Natural killer cell (primary cell): ENCODE results near the gene GRIN1. TPM values are rescaled to one million over a fixed set of nuclear protein-coding genes. Genes with fewer than 3 reads are reported as not detected.

ENCODE experiments used
- ATAC-seq, 3 donors: fragments of 150-1000 bp in 2 of 3; fragments of 200-7000 bp in 1 of 3; cut with Tn5 transposase; 1 replicate in 1 of 3; 2 replicates in 2 of 3; pipeline ENCODE4 v1.10.0; 2021; ENCODE audit warnings: mild to moderate bottlenecking in 2 of 3, moderate library complexity in 2 of 3
- DNase-seq, 2 donors: peaks; one replicate each; pipeline versions ENCODE4 v3.0.0 to v3.0.0-alpha.2; 2013 to 2021; ENCODE audit warnings: mixed read lengths in 1 of 2
- H3K27ac ChIP-seq: one replicate; pipeline ENCODE4 v1.5.1; 2013; ENCODE audit warnings: mild to moderate bottlenecking, low read length
- H3K27me3 ChIP-seq: one replicate; pipeline ENCODE4 v1.6.1; 2013; ENCODE audit warnings: low read length; ENCODE audit not compliant: control insufficient read depth, insufficient read depth
- H3K36me3 ChIP-seq: one replicate; pipeline ENCODE4 v1.6.1; 2013; ENCODE audit warnings: low read length; ENCODE audit not compliant: control insufficient read depth, insufficient read depth
- H3K4me1 ChIP-seq: one replicate; pipeline ENCODE4 v1.6.1; 2013; ENCODE audit warnings: low read length; ENCODE audit not compliant: control insufficient read depth, insufficient read depth
- H3K4me3 ChIP-seq: one replicate; pipeline ENCODE4 v1.5.1; 2013; ENCODE audit warnings: low read length
- H3K9me3 ChIP-seq: one replicate; pipeline ENCODE4 v1.6.1; 2013; ENCODE audit warnings: low read length; ENCODE audit not compliant: control insufficient read depth, insufficient read depth
- H3K27ac Mint-ChIP-seq, 2 donors: one replicate each; pipeline ENCODE4 v1.8.0; 2022; ENCODE audit warnings: mild to moderate bottlenecking in 2 of 2, mixed read lengths in 2 of 2, moderate library complexity in 1 of 2
- H3K27me3 Mint-ChIP-seq, 2 donors: one replicate each; pipeline ENCODE4 v1.8.0; 2022; ENCODE audit warnings: low read depth in 2 of 2, mixed read lengths in 2 of 2
- H3K36me3 Mint-ChIP-seq: one replicate; pipeline ENCODE4 v1.8.0; 2022; ENCODE audit warnings: mixed read lengths
- H3K4me1 Mint-ChIP-seq, 2 donors: one replicate each; pipeline ENCODE4 v1.8.0; 2022; ENCODE audit warnings: mixed read lengths in 2 of 2
- H3K4me3 Mint-ChIP-seq: one replicate; pipeline ENCODE4 v1.8.0; 2022; ENCODE audit warnings: mild to moderate bottlenecking, moderate library complexity, mixed read lengths
- H3K9me3 Mint-ChIP-seq, 2 donors: one replicate each; pipeline ENCODE4 v1.8.0; 2022; ENCODE audit warnings: mixed read lengths in 2 of 2
- CTCF ChIP-seq: fragments of 200-600 bp; IDR thresholded peaks from one replicate; pipeline ENCODE4 v1.8.0; 2022; ENCODE audit warnings: antibody characterized with exemption
- WGBS: methylation state at CpG from one replicate; pipeline ENCODE4 v1.1.7; 2013; ENCODE audit warnings: missing lambda C conversion rate; ENCODE audit not compliant: insufficient coverage; 5-methylcytosine and 5-hydroxymethylcytosine counted together
- intact Hi-C: fragments of 100-400 bp; cut with micrococcal nuclease; formaldehyde crosslinking; loops from one replicate; pipeline ENCODE4 v1.14.2; 2022
- total RNA-seq, 4 donors: library from RNA; stranded (reverse); fragments of 120-200 nt in 1 of 4; gene quantifications; one replicate each; pipeline versions ENCODE4 v1.2.3 to v1.2.4, GENCODE V29; 2013 to 2022

The GRIN1 gene
- total RNA-seq, 3 donors from 2014 or later (not counting 1 experiment from before 2014, with no cell fraction given) = not detected

- H3K36me3 ChIP-seq = peaks cover 44% of the 10 kb centered on the region
Measured at GRCh38 chr9:137178201-137178938, 39.4 kb downstream of the GRIN1 start.

GRCh38 chr9:137178939-137179630 lies 40.1 kb downstream of the GRIN1 start:
- 94% methylated on average over 19 of the region's 19 CpGs for WGBS
- no peak for TF ChIP-seq CTCF
- Histone ChIP-seq H3K4me1 (peaks cover 4% of the 10 kb centered on the region), H3K9me3 (no peaks in the 10 kb centered on the region), H3K36me3 (peaks cover 51% of the 10 kb centered on the region), H3K27ac (no peak overlapping the region), H3K27me3 (no peaks in the 10 kb centered on the region), H3K4me3 (no peak overlapping the region)
- DNase-seq (no peak), ATAC-seq (no peak)
- no peaks in the 10 kb centered on the region for H3K36me3 Mint-ChIP-seq
- peaks cover 0 to 2% of the 10 kb centered on the region in 2 donors for H3K4me1 Mint-ChIP-seq
- intact Hi-C loops = no loop called here
- H3K27me3 Mint-ChIP-seq = no peaks in the 10 kb centered on the region
- H3K27ac Mint-ChIP-seq = no peak overlapping the region
- H3K9me3 Mint-ChIP-seq = no peaks in the 10 kb centered on the region
- no peak overlapping the region for H3K4me3 Mint-ChIP-seq

More at GRCh38 chr9:137178201-137178938, 39.4 kb downstream of the GRIN1 start:
- WGBS = 96% methylated on average over 23 of the region's 23 CpGs
- Histone ChIP-seq H3K4me3 (no peak overlapping the region), H3K27ac (no peak overlapping the region), H3K27me3 (no peaks in the 10 kb centered on the region), H3K9me3 (no peaks in the 10 kb centered on the region), H3K4me1 (peaks cover 4% of the 10 kb centered on the region)
- intact Hi-C loops = no loop called here
- Mint-ChIP-seq H3K27ac (no peak overlapping the region), H3K4me1 (no peaks in the 10 kb centered on the region), H3K36me3 (no peaks in the 10 kb centered on the region), H3K9me3 (no peaks in the 10 kb centered on the region), H3K4me3 (no peak overlapping the region), H3K27me3 (no peaks in the 10 kb centered on the region)
- no peak for ATAC-seq
- no peak for TF ChIP-seq CTCF
- no peak for DNase-seq

- Mint-ChIP-seq H3K27me3 (no peaks in the 10 kb centered on the region), H3K36me3 (no peaks in the 10 kb centered on the region), H3K9me3 (no peaks in the 10 kb centered on the region), H3K4me1 (peaks cover 0 to 9% of the 10 kb centered on the region in 2 donors), H3K27ac (no peak overlapping the region), H3K4me3 (no peak overlapping the region)
- 97% methylated on average over 17 of the region's 17 CpGs for WGBS
- Histone ChIP-seq H3K9me3 (no peaks in the 10 kb centered on the region), H3K36me3 (peaks cover 58% of the 10 kb centered on the region), H3K4me1 (no peaks in the 10 kb centered on the region), H3K4me3 (no peak overlapping the region), H3K27ac (no peak overlapping the region), H3K27me3 (no peaks in the 10 kb centered on the region)
- DNase-seq = no peak
- no peak for ATAC-seq
- TF ChIP-seq CTCF = no peak
- intact Hi-C loops = no loop called here
Measured at GRCh38 chr9:137179761-137180160, 40.8 kb downstream of the GRIN1 start.
